Suprapubic skin (tissue), 4 donors: ENCODE data around the gene FER.

Source experiments
- CTCF ChIP-seq, 2 donors: fragments of 200-600 bp in 1 of 2; fragments of 450-650 bp in 1 of 2; sonication (generic) in 1 of 2; IDR thresholded peaks; one replicate each; pipeline ENCODE4 v1.5.1; 2016 to 2019; ENCODE audit warnings: antibody characterized with exemption in 2 of 2, mild to moderate bottlenecking in 1 of 2, moderate library complexity in 1 of 2
- EP300 ChIP-seq: sonication (generic); formaldehyde crosslinking; IDR thresholded peaks from one replicate; pipeline ENCODE4 v1.6.1; 2017; ENCODE audit warnings: antibody characterized with exemption
- POLR2A ChIP-seq, 2 donors: fragments of 450-650 bp; IDR thresholded peaks; one replicate each; pipeline ENCODE4 v1.6.1; 2017; ENCODE audit warnings: antibody characterized with exemption in 2 of 2, mild to moderate bottlenecking in 2 of 2, moderate library complexity in 2 of 2
- POLR2AphosphoS5 ChIP-seq, 3 donors: sonication (generic); formaldehyde crosslinking; IDR thresholded peaks; one replicate each; pipeline ENCODE4 v1.6.1; 2017; ENCODE audit warnings: antibody characterized with exemption in 3 of 3

GRCh38 chr5:109022056-109022455, 274.4 kb downstream of the FER start:
- TF ChIP-seq CTCF (IDR thresholded peaks at IDR 0.05) (no peak), POLR2AphosphoS5 (IDR thresholded peaks at IDR 0.05) (no peak), POLR2A (IDR thresholded peaks at IDR 0.05) (no peak), EP300 (no peak)
